HG03558 (cell line): ENCODE measurements around the gene SRPK2.
"Not testable (repeated sequence)": the region's sequence is repeated elsewhere in the genome, so short reads cannot be mapped to it uniquely, and the experiment has no call there.

Source experiments
- ATAC-seq: cut with Tn5 transposase; IDR thresholded peaks from one replicate; pipeline ENCODE4 v1.9.1; 2021; ENCODE audit warnings: moderate number of reproducible peaks; ENCODE audit not compliant: unreplicated experiment; ENCODE audit errors: extremely low read depth

Gene SRPK2

GRCh38 chr7:105377903-105378302, 10.8 kb downstream of the SRPK2 start:
- no peak for ATAC-seq

- ATAC-seq, result no peak
These were observed 11.7 kb downstream of the SRPK2 start for GRCh38 chr7:105376908-105377533.

GRCh38 chr7:105369944-105370343, 18.8 kb downstream of the SRPK2 start:
- ATAC-seq, result no peak

GRCh38 chr7:105367458-105367857, 21.3 kb downstream of the SRPK2 start:
- no peak for ATAC-seq

- ATAC-seq, result no peak
These were observed 22.9 kb downstream of the SRPK2 start for GRCh38 chr7:105365541-105366534.

GRCh38 chr7:105364684-105365083, 24.0 kb downstream of the SRPK2 start:
- ATAC-seq, result no peak

GRCh38 chr7:105363657-105364056, 25.1 kb downstream of the SRPK2 start:
- ATAC-seq, result not testable (repeated sequence)

- ATAC-seq, result not testable (repeated sequence)
These were observed 26.0 kb downstream of the SRPK2 start for GRCh38 chr7:105362685-105363084.

- ATAC-seq, result not testable (repeated sequence)
These were observed 26.7 kb downstream of the SRPK2 start for GRCh38 chr7:105361995-105362394.

- not testable (repeated sequence) for ATAC-seq
These were observed 28.6 kb downstream of the SRPK2 start for GRCh38 chr7:105360149-105360548.

- ATAC-seq, result no peak
These were observed 33.0 kb downstream of the SRPK2 start for GRCh38 chr7:105355701-105356100.

GRCh38 chr7:105354383-105354782, 34.3 kb downstream of the SRPK2 start:
- ATAC-seq, result no peak

- no peak for ATAC-seq
These were observed 34.9 kb downstream of the SRPK2 start for GRCh38 chr7:105353752-105354328.

- ATAC-seq, result no peak
These were observed 35.6 kb downstream of the SRPK2 start for GRCh38 chr7:105352901-105353668.

GRCh38 chr7:105352018-105352612, 36.6 kb downstream of the SRPK2 start:
- peak; percentile 86 for ATAC-seq

- no peak for ATAC-seq
These were observed 37.8 kb downstream of the SRPK2 start for GRCh38 chr7:105350906-105351305.

GRCh38 chr7:105348177-105348576, 40.5 kb downstream of the SRPK2 start:
- ATAC-seq, result not testable (repeated sequence)

- no peak for ATAC-seq
These were observed 42.0 kb downstream of the SRPK2 start for GRCh38 chr7:105346593-105347322.

GRCh38 chr7:105346138-105346537, 42.6 kb downstream of the SRPK2 start:
- ATAC-seq, result no peak
